ENCODE results near the gene KLRF1. TPM values are rescaled to one million over a fixed set of nuclear protein-coding genes. Genes with fewer than 3 reads are reported as not detected.

The KLRF1 gene
- total RNA-seq, 1 experiment from 2014 or later: not detected

DNA sequence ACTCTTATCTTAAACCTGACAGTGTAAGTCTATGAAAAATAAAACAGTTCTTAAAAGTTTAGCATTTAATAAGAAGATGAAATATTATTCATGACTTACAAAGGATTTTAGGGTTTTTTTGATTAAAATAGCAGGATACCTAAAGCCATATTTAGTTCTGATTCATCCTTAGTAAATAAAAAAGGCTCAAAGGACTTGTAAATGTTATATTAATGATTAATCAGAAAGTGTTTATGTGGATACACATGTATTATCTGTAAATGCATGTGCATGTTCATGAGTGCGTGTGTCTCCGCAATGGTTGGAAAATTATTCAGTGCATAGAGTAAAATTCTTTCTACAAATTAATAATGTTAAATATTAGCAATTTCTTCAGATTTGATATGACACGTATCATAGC is 4.4 kb downstream of the KLRF1 start:
- ChIA-PET CTCF (no interaction called here), POLR2A (no interaction called here), RAD21 (ENCODE audit: low non-redundant PET in 1 of 2, low total read pairs in 2 of 2, uncharacterized antibody in 2 of 2, unreplicated experiment in 2 of 2) (no interaction called here)
- H3K27ac ChIP-seq (ENCODE audit: low read depth, low read length): no peak overlapping the region
- no peak overlapping the region for H3K4me2 ChIP-seq (ENCODE audit: low read length)
- H3K4me1 ChIP-seq (ENCODE audit: control insufficient read depth in 1 of 2, insufficient read depth in 2 of 2, low read length in 2 of 2): no peaks in the 10 kb centered on the region
- no peak for DNase-seq (ENCODE audit: low read depth, low spot score)
- H3K9ac ChIP-seq (ENCODE audit: low read length): no peak overlapping the region
- H3K9me2 ChIP-seq (ENCODE audit: insufficient read depth): no peaks in the 10 kb centered on the region
- H3K27me3 ChIP-seq (ENCODE audit: insufficient read depth, low read length): peaks cover 32% of the 10 kb centered on the region
- H3K36me3 ChIP-seq (ENCODE audit: control insufficient read depth in 1 of 2, insufficient read depth in 2 of 2, low read length in 2 of 2): no peaks in the 10 kb centered on the region
- H3K79me2 ChIP-seq (ENCODE audit: insufficient read depth, low read length): no peaks in the 10 kb centered on the region
- no TSS peak for BruUV-seq (replicated peaks)
- no peak for TF ChIP-seq SP1 (IDR thresholded peaks at IDR 0.05; ENCODE audit: low read depth)
- TF ChIP-seq YY1 (IDR thresholded peaks at IDR 0.05; ENCODE audit: extremely low read depth, insufficient replicate concordance, low read depth, low read length): no peak
- TF ChIP-seq, protein P1, sequence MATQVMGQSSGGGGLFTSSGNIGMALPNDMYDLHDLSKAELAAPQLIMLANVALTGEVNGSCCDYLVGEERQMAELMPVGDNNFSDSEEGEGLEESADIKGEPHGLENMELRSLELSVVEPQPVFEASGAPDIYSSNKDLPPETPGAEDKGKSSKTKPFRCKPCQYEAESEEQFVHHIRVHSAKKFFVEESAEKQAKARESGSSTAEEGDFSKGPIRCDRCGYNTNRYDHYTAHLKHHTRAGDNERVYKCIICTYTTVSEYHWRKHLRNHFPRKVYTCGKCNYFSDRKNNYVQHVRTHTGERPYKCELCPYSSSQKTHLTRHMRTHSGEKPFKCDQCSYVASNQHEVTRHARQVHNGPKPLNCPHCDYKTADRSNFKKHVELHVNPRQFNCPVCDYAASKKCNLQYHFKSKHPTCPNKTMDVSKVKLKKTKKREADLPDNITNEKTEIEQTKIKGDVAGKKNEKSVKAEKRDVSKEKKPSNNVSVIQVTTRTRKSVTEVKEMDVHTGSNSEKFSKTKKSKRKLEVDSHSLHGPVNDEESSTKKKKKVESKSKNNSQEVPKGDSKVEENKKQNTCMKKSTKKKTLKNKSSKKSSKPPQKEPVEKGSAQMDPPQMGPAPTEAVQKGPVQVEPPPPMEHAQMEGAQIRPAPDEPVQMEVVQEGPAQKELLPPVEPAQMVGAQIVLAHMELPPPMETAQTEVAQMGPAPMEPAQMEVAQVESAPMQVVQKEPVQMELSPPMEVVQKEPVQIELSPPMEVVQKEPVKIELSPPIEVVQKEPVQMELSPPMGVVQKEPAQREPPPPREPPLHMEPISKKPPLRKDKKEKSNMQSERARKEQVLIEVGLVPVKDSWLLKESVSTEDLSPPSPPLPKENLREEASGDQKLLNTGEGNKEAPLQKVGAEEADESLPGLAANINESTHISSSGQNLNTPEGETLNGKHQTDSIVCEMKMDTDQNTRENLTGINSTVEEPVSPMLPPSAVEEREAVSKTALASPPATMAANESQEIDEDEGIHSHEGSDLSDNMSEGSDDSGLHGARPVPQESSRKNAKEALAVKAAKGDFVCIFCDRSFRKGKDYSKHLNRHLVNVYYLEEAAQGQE (IDR thresholded peaks at IDR 0.05; ENCODE audit: low read depth): no peak
- no peak for TF ChIP-seq CEBPB (IDR thresholded peaks at IDR 0.05; ENCODE audit: low read depth)
- TF ChIP-seq, protein P2, sequence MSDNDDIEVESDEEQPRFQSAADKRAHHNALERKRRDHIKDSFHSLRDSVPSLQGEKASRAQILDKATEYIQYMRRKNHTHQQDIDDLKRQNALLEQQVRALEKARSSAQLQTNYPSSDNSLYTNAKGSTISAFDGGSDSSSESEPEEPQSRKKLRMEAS (IDR thresholded peaks at IDR 0.05): no peak
- TF ChIP-seq ZNF274 (IDR thresholded peaks at IDR 0.05; ENCODE audit: low read depth, low read length): no peak
- no peak for TF ChIP-seq POLR2A (IDR thresholded peaks at IDR 0.05; ENCODE audit: borderline replicate concordance, extremely low read depth, insufficient read depth, insufficient read length)
- TF ChIP-seq FOSL1 (IDR thresholded peaks at IDR 0.05; ENCODE audit: low read depth): no peak
- TF ChIP-seq EZH2 (IDR thresholded peaks at IDR 0.05): no peak
- TF ChIP-seq TCF7L2 (IDR thresholded peaks at IDR 0.05; ENCODE audit: borderline replicate concordance, extremely low read depth, insufficient read depth, insufficient read length): no peak
- no peak for TF ChIP-seq EGR1 (IDR thresholded peaks at IDR 0.05; ENCODE audit: low read depth)
- ATAC-seq: no peak
- no peak overlapping the region for H2AFZ ChIP-seq (ENCODE audit: low read depth, low read length, poor library complexity, severe bottlenecking)
- no peaks in the 10 kb centered on the region; the same call in 1 of the 2 replicates for H4K20me1 ChIP-seq (ENCODE audit: insufficient read depth)
- no peaks in the 10 kb centered on the region for H3K9me3 ChIP-seq (ENCODE audit: control insufficient read depth in 1 of 2, insufficient read depth in 1 of 2, low read depth in 1 of 2, low read length in 2 of 2)
- no peak overlapping the region for H3K4me3 ChIP-seq (replicated peaks in 1 of 2; ENCODE audit: low read depth in 1 of 2, low read length in 2 of 2)
- intact Hi-C loops (cut with micrococcal nuclease): no loop called here
